IPS-15b (cell line): Measurements from ENCODE around the gene PPAN.
A peak's percentile ranks its signal among the peaks of the same experiment; 100 is the strongest.

Source experiments
- H3K27me3 ChIP-seq: one replicate; pipeline ENCODE4 v1.6.1; 2013; ENCODE audit warnings: low read length; ENCODE audit not compliant: control insufficient read depth, insufficient read depth
- H3K36me3 ChIP-seq: one replicate; pipeline ENCODE4 v1.6.1; 2013; ENCODE audit warnings: low read length; ENCODE audit not compliant: control insufficient read depth, insufficient read depth
- H3K4me1 ChIP-seq: one replicate; pipeline ENCODE4 v1.6.1; 2013; ENCODE audit warnings: mild to moderate bottlenecking, low read length; ENCODE audit not compliant: control insufficient read depth, insufficient read depth
- H3K4me3 ChIP-seq: one replicate; pipeline ENCODE4 v1.5.1; 2013; ENCODE audit warnings: low read depth, low read length
- H3K9ac ChIP-seq: one replicate; pipeline ENCODE4 v1.6.1; 2013; ENCODE audit warnings: low read depth, mild to moderate bottlenecking, low read length
- H3K9me3 ChIP-seq: one replicate; pipeline ENCODE4 v1.6.1; 2013; ENCODE audit warnings: mild to moderate bottlenecking, low read length; ENCODE audit not compliant: control insufficient read depth, insufficient read depth

The PPAN gene, protein sequence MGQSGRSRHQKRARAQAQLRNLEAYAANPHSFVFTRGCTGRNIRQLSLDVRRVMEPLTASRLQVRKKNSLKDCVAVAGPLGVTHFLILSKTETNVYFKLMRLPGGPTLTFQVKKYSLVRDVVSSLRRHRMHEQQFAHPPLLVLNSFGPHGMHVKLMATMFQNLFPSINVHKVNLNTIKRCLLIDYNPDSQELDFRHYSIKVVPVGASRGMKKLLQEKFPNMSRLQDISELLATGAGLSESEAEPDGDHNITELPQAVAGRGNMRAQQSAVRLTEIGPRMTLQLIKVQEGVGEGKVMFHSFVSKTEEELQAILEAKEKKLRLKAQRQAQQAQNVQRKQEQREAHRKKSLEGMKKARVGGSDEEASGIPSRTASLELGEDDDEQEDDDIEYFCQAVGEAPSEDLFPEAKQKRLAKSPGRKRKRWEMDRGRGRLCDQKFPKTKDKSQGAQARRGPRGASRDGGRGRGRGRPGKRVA

DNA sequence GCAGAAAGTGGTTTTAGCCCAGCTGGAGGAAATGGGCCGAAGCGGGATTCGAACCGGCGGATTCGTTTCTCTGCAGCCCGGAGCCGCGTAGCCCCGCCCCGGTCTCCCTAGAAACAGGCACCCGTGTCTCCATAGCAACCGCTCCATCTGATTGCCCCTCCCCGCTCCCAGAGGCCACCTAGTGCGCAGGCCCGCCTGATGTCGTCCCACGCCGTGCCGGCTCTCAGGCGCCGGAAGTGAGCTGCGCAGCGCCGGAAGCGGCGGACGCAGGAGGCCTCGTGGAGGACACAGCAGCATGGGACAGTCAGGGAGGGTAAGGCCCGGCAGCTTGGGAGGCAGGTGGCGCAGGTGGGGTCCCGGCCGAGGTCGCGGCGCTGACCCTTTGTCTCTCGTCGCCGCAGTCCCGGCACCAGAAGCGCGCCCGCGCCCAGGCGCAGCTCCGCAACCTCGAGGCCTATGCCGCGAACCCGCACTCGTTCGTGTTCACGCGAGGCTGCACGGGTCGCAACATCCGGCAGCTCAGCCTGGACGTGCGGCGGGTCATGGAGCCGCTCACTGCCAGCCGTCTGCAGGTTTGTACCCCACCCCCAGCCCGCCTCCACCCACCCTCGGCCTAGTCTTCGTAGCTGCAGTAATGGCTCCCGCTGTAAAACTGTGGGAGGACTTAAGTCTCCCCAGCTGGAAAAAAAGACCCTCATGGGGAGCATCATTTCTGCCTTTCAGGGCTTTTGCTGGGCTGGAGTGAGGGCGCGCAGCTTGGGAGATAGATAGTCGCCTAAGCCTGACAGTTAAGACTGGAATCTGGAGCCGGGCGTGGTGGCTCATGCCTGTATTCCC, at the start of gene PPAN:
PPAN (plus strand) TSS at position 263 of the 837 bp plus-strand sequence; CDS start at position 296, 33 bp downstream.
- Histone ChIP-seq H3K4me3 (peak within 1 kb of the TSS; percentile 84), H3K4me1 (peaks cover 3% of the 10 kb centered on the region), H3K9me3 (no peaks in the 10 kb centered on the region), H3K9ac (peak within 1 kb of the TSS; percentile 94), H3K27me3 (no peaks in the 10 kb centered on the region), H3K36me3 (peaks cover 35% of the 10 kb centered on the region)

DNA sequence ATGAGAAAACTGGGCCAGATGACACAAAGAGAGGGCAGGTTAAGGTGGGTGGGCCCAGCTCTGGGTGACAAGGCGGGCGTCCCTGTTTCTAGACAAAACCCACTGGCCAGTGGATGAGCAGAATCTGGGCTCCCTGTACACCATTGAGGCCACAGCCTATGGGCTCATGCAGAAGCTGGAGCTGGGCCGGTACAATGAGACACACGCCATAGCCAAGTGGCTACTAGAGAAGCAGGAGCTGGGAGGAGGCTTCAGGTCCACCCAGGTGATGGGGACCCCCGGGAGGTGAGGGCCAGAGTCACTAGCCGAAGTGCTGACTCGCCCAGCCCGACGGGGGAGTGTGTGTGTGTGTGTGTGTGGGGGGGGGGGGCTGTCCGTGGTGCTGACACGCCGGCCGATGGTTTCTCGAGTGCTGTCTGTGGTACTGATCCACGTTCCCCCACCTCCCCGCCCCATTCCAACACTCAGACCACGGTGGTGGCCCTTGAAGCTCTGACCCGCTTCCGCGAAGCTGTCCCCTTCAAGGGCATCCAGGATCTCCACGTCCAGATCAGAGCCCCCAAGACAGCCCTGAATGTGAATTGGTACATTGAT, 44.3 kb upstream of the PPAN start:
- peaks cover 2% of the 10 kb centered on the region for H3K27me3 ChIP-seq
- H3K4me3 ChIP-seq = no peak overlapping the region
- no peak overlapping the region for H3K9ac ChIP-seq
- no peaks in the 10 kb centered on the region for H3K9me3 ChIP-seq
- no peaks in the 10 kb centered on the region for H3K36me3 ChIP-seq
- no peaks in the 10 kb centered on the region for H3K4me1 ChIP-seq

DNA sequence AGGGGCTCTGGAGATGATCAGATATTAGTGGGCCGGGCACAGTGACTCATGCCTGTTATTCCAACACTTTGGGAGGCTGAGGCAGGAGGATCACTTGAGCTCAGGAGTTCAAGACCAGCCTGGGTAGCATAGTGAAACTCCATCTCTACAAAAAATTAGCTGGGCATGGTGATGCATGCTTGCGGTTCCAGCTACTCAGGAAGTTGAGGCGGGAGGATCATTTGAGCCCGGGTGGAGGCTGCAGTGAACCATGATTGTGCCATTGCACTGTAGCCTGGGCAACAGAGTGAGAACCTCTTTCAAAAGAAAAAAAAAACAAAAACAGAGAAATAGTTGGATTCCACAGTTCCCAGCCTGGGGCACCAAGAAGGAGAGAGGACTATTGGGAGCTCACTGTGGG, 38.0 kb upstream of the PPAN start:
- no peak overlapping the region for H3K4me3 ChIP-seq
- no peaks in the 10 kb centered on the region for H3K36me3 ChIP-seq
- peaks cover 5% of the 10 kb centered on the region for H3K27me3 ChIP-seq
- H3K4me1 ChIP-seq = peaks cover 3% of the 10 kb centered on the region
- H3K9ac ChIP-seq = no peak overlapping the region
- H3K9me3 ChIP-seq = no peaks in the 10 kb centered on the region

DNA sequence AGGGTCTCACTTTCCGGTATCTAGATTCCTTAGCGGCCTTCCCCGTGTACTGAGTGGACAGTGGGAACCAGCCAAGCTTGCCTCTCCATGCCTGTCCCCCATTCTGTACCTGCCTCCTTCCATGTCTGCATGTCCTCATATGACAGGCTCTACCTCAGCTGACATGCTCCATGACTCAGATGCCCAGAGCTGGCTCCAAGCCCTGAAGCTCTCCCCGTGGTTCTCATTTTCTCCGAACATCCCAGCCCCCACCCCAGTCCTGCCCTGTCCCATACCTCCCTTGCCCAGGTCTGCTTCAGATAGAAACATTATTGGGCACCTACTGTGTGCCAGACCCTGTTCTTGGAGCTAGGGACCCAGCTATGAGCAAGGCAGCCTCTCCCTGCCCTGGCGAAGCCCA, 37.1 kb upstream of the PPAN start:
- no peaks in the 10 kb centered on the region for H3K9me3 ChIP-seq
- no peaks in the 10 kb centered on the region for H3K36me3 ChIP-seq
- H3K27me3 ChIP-seq = peaks cover 4% of the 10 kb centered on the region
- no peak overlapping the region for H3K9ac ChIP-seq
- H3K4me3 ChIP-seq = no peak overlapping the region
- peaks cover 3% of the 10 kb centered on the region for H3K4me1 ChIP-seq

DNA sequence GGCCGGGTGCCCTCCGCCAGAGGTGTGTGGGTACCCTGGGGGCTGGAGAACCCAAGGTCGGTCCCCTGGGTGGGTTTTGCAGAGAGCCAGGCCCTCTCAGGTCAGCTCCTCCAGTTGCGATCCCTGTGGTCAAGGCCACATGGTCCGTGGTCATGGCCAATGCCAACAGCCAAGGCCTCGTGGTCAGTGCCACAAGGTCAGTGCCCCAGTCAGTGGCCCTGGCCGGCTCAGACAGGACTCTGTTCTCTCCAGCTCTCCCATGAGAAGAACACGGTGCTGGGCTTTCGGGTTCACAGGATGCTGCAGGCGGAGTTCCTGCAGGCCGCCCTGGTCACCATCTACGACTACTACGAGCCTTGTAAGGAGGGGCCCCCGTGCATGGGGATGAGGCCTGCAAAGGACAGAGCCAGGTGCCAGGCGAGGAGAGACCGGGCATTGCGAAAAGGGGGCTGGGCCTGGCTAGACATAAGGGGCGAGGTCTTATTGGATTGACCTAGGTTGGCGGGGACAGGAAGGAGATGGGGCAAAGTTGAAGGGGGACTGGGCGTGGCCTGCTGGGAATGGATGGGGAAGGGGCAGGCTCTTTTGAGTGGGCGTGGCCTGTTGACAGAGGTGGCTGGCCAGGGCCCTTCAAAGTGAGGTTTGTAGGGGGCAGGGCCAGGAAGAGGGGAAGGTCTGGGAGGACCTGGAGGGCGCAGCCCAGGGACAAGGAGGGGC, 35.3 kb upstream of the PPAN start:
- H3K4me3 ChIP-seq = no peak overlapping the region
- peaks cover 4% of the 10 kb centered on the region for H3K27me3 ChIP-seq
- no peaks in the 10 kb centered on the region for H3K36me3 ChIP-seq
- no peak overlapping the region for H3K9ac ChIP-seq
- peaks cover 2% of the 10 kb centered on the region for H3K9me3 ChIP-seq
- peaks cover 3% of the 10 kb centered on the region for H3K4me1 ChIP-seq

DNA sequence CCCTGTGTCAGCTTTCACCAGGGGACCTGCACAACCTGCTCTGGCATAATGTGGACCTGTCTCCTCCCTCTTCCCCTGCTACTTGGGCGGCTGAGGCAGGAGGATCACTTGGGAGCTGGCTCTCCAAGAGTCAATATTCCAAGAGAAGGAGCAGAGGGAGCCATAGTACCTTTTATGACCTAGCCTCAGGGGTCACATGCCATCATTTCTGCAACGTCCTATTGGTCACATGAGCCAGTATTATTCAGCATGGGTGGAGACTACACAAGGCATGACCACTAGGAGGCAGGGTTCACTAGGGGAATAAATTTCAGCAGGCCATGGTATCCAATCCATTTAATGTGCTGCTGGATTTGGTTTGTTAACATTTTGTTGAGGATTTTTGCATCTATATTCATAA, 32.0 kb upstream of the PPAN start:
- Histone ChIP-seq H3K4me1 (peaks cover 3% of the 10 kb centered on the region), H3K9ac (no peak overlapping the region), H3K36me3 (no peaks in the 10 kb centered on the region), H3K9me3 (peaks cover 2% of the 10 kb centered on the region), H3K27me3 (peaks cover 6% of the 10 kb centered on the region), H3K4me3 (no peak overlapping the region)

DNA sequence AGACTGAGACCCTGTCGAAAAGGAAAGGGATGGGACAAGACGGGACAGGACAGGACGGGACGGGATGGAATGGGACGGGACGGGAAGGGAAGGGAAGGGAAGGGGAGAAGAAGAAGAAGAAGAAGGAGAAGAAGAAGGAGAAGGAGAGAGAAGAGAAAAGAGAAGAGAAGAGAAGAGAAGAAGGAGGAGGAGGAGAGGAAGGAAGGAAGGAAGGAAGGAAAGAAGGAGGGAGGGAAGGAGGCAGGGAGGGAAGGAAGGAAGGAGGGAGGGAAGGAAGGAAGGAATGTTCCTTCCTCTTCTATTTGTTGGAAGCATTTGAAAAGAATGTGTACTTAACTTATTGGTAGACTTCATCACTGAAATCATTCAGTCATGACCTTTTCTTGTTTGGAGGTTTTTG, 29.6 kb upstream of the PPAN start:
- H3K27me3 ChIP-seq = peaks cover 6% of the 10 kb centered on the region
- H3K4me3 ChIP-seq = no peak overlapping the region
- peaks cover 2% of the 10 kb centered on the region for H3K9me3 ChIP-seq
- H3K9ac ChIP-seq = no peak overlapping the region
- H3K4me1 ChIP-seq = no peaks in the 10 kb centered on the region
- no peaks in the 10 kb centered on the region for H3K36me3 ChIP-seq

DNA sequence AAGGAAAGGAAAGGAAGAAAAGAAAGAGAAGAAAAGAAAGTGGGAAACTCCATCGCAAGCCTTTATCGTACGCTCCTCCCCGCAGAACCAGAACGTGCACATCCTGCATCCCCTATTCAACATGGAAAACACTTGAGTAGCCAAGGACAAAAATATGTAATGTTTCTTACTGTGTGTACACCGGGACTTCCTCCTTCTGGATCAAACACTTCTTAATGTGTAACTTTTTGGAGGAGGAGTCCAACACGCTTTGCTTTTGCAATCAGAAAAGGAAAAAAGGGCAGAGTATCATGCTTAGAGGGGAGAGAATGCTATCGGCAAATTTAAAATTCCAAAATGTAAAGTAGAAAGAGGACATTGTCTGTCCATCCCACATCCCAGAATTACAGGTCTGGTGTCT, 27.8 kb upstream of the PPAN start:
- Histone ChIP-seq H3K4me1 (no peaks in the 10 kb centered on the region), H3K36me3 (no peaks in the 10 kb centered on the region), H3K9me3 (peaks cover 2% of the 10 kb centered on the region), H3K4me3 (no peak overlapping the region), H3K9ac (no peak overlapping the region), H3K27me3 (peaks cover 6% of the 10 kb centered on the region)

DNA sequence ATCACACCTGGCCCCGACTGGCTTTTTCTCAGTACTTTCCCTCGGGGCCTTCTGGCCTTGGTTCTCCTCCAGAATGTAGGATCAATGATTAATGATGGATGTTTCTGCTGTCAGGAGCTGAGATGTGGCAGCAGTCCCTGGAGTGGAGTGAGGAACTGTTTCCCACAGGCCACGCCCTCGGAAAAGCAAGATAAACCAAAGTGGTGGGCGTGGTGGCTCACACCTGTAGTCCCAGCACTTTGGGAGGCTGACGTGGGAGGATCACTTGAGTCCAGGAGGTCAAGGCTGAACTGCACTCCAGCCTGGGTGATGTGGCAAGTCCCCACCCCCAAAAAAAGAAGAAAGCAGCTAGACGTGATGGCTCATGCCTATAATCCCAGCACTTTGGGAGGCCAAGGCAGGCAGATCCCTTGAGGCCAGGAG, 27.1 kb upstream of the PPAN start:
- Histone ChIP-seq H3K36me3 (no peaks in the 10 kb centered on the region), H3K4me1 (no peaks in the 10 kb centered on the region), H3K4me3 (no peak overlapping the region), H3K9me3 (peaks cover 2% of the 10 kb centered on the region), H3K27me3 (peaks cover 6% of the 10 kb centered on the region), H3K9ac (no peak overlapping the region)

DNA sequence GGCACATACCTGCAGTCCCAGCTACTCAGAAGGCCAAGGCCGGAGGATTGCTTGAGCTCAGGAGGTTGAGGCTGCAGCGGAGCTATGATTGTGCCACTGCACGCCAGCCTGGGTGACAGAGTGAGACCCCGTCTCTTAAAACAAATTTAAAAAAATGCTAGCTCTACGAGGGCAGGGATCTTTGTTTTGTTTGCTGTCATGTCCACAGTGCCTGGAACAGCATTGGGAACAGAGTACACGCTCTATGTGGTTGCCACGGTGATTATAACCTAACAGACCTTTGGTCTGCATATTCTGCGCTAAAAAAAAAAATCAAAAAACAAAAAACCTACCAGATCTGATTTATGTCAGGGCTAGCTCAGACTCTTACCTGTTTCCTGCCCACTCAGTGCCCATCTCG, 22.3 kb upstream of the PPAN start:
- Histone ChIP-seq H3K27me3 (no peaks in the 10 kb centered on the region), H3K36me3 (no peaks in the 10 kb centered on the region), H3K9ac (no peak overlapping the region), H3K4me1 (no peaks in the 10 kb centered on the region), H3K4me3 (no peak overlapping the region), H3K9me3 (no peaks in the 10 kb centered on the region)

DNA sequence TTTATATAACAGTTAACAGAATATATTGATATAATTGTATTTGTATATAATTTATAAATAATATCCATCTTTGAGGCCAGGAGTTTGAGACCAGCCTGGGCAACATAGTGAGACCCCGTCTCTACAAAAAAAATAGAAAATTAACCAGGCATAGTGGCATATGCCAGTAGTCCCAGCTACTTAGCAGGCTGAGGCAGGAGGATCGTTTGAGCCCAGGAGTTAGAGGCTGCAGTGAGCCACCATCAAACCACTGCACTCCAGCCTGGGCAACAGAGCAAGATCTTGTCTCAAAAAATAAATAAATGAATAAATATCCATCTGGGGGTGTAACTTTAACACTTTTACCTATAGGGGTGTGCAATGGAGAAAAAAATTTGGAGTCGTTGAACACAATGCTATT, 21.4 kb upstream of the PPAN start:
- Histone ChIP-seq H3K36me3 (peaks cover 9% of the 10 kb centered on the region), H3K27me3 (no peaks in the 10 kb centered on the region), H3K9ac (no peak overlapping the region), H3K4me1 (no peaks in the 10 kb centered on the region), H3K9me3 (no peaks in the 10 kb centered on the region), H3K4me3 (no peak overlapping the region)
